ENCODE results near the gene FGF7. TPM values are rescaled to one million over a fixed set of nuclear protein-coding genes. Genes with fewer than 3 reads are reported as not detected.

Gene FGF7
- total RNA-seq, 1 donor from 2014 or later, result 0.43 TPM

DNA sequence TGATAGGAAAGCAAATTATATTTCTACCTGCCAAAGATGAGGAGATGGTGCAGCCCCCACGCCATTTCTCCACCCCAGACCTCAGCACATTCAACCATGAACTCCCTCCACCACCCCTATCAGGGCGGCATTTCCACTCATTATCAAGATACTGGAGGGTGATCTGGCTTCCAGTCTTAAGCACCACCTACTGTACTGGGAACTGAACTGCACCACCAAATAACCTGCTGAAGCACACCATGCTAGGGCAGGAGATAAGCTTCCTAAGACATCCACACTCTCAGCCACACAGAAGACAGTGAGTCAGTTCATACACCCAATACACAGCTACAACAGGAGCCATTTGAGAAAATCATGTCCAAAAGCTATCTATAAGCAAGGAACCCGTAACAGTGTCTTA, 98.8 kb downstream of the FGF7 start:
- no peak overlapping the region for H3K9ac ChIP-seq (ENCODE audit: low read length)
- H3K36me3 ChIP-seq (ENCODE audit: insufficient read depth, low read length), result no peaks in the 10 kb centered on the region
- no peak overlapping the region for H3K4me3 Mint-ChIP-seq (ENCODE audit: unreplicated experiment)
- H2AFZ ChIP-seq (ENCODE audit: low read depth, low read length), result no peak overlapping the region
- peaks cover 17% of the 10 kb centered on the region for H3K9me3 Mint-ChIP-seq (ENCODE audit: unreplicated experiment)
- no peaks in the 10 kb centered on the region for H4K20me1 ChIP-seq (ENCODE audit: insufficient read depth, low read length)
- no peaks in the 10 kb centered on the region for H3K9me3 ChIP-seq (ENCODE audit: insufficient read depth, low read depth, low read length)
- no peak overlapping the region for H3K27ac Mint-ChIP-seq (ENCODE audit: unreplicated experiment)
- TF ChIP-seq, protein P1, sequence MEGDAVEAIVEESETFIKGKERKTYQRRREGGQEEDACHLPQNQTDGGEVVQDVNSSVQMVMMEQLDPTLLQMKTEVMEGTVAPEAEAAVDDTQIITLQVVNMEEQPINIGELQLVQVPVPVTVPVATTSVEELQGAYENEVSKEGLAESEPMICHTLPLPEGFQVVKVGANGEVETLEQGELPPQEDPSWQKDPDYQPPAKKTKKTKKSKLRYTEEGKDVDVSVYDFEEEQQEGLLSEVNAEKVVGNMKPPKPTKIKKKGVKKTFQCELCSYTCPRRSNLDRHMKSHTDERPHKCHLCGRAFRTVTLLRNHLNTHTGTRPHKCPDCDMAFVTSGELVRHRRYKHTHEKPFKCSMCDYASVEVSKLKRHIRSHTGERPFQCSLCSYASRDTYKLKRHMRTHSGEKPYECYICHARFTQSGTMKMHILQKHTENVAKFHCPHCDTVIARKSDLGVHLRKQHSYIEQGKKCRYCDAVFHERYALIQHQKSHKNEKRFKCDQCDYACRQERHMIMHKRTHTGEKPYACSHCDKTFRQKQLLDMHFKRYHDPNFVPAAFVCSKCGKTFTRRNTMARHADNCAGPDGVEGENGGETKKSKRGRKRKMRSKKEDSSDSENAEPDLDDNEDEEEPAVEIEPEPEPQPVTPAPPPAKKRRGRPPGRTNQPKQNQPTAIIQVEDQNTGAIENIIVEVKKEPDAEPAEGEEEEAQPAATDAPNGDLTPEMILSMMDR (IDR thresholded peaks at IDR 0.05; ENCODE audit: insufficient read depth, low read depth, low read length), result no peak
- TF ChIP-seq EZH2 (IDR thresholded peaks at IDR 0.05; ENCODE audit: insufficient read depth, low read length), result no peak
- no peak overlapping the region for H3K27ac ChIP-seq (ENCODE audit: low read depth, low read length)
- H3K79me2 ChIP-seq (ENCODE audit: insufficient read depth, low read length), result no peaks in the 10 kb centered on the region
- no peak overlapping the region for H3K4me3 ChIP-seq (ENCODE audit: insufficient read depth, low read depth, low read length)
- DNase-seq (ENCODE audit: low read depth), result no peak
- no peak for FAIRE-seq
- no peaks in the 10 kb centered on the region for H3K27me3 ChIP-seq (ENCODE audit: insufficient read depth, low read length)
- no peaks in the 10 kb centered on the region for H3K36me3 Mint-ChIP-seq (ENCODE audit: low read depth, unreplicated experiment)
- no peaks in the 10 kb centered on the region for H3K4me1 ChIP-seq (ENCODE audit: insufficient read depth, low read length)
- H3K4me1 Mint-ChIP-seq (ENCODE audit: low read depth, unreplicated experiment), result no peaks in the 10 kb centered on the region
- no peak overlapping the region for H3K4me2 ChIP-seq (ENCODE audit: low read length)
- no peaks in the 10 kb centered on the region for H3K27me3 Mint-ChIP-seq (ENCODE audit: low read depth, unreplicated experiment)

DNA sequence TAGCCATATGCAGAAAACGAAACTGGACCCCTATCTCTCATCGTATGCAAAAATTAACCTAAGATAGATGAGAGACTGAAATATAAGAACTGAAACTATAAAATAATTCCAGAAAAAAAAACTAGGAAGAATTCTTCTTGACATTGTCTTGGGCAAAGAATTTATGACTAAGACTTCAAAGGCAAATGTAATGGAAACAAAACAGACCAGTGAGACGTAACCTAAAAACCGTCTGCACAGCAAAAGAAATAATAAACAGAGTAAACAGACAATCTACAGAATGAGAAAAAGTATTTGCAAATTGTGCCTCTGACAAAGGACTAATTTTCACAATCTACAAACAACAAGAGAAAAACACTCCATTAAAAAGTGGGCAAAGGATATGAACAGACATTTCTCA, 105.2 kb downstream of the FGF7 start:
- H3K9me3 Mint-ChIP-seq (ENCODE audit: unreplicated experiment), result peaks cover 8% of the 10 kb centered on the region
- H3K4me1 Mint-ChIP-seq (ENCODE audit: low read depth, unreplicated experiment), result no peaks in the 10 kb centered on the region
- Histone ChIP-seq H3K27ac (ENCODE audit: low read depth, low read length) (no peak overlapping the region), H3K9me3 (ENCODE audit: insufficient read depth, low read depth, low read length) (no peaks in the 10 kb centered on the region), H3K4me2 (ENCODE audit: low read length) (no peak overlapping the region), H3K9ac (ENCODE audit: low read length) (no peak overlapping the region), H3K27me3 (ENCODE audit: insufficient read depth, low read length) (no peaks in the 10 kb centered on the region), H4K20me1 (ENCODE audit: insufficient read depth, low read length) (no peaks in the 10 kb centered on the region), H3K36me3 (ENCODE audit: insufficient read depth, low read length) (no peaks in the 10 kb centered on the region), H2AFZ (ENCODE audit: low read depth, low read length) (no peak overlapping the region), H3K4me3 (ENCODE audit: insufficient read depth, low read depth, low read length) (no peak overlapping the region), H3K79me2 (ENCODE audit: insufficient read depth, low read length) (no peaks in the 10 kb centered on the region), H3K4me1 (ENCODE audit: insufficient read depth, low read length) (no peaks in the 10 kb centered on the region)
- no peaks in the 10 kb centered on the region for H3K36me3 Mint-ChIP-seq (ENCODE audit: low read depth, unreplicated experiment)
- no peaks in the 10 kb centered on the region for H3K27me3 Mint-ChIP-seq (ENCODE audit: low read depth, unreplicated experiment)
- FAIRE-seq (no peak), DNase-seq (ENCODE audit: low read depth) (no peak)
- no peak overlapping the region for H3K27ac Mint-ChIP-seq (ENCODE audit: unreplicated experiment)
- no peak for TF ChIP-seq EZH2 (IDR thresholded peaks at IDR 0.05; ENCODE audit: insufficient read depth, low read length)
- TF ChIP-seq, protein P1 (IDR thresholded peaks at IDR 0.05; ENCODE audit: insufficient read depth, low read depth, low read length), result no peak
- H3K4me3 Mint-ChIP-seq (ENCODE audit: unreplicated experiment), result no peak overlapping the region

DNA sequence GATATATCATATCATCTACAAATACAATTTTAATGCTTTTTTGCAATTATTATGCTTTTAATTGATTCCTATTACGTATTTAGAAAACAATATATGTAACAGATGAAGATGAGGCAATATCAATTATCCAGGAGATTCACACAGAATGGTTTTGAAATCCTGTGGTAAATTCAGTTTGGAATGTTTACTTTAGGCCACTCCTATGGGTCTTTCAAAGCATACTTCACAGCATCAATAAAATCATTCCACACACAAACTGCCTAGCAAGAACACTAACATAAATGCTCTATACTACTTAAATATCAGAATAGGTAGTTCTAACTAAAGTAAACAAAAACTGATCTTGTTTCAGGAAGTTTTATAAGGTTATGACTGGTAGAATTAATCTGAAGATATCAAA, 107.0 kb downstream of the FGF7 start:
- Mint-ChIP-seq H3K4me3 (ENCODE audit: unreplicated experiment) (no peak overlapping the region), H3K27ac (ENCODE audit: unreplicated experiment) (no peak overlapping the region), H3K9me3 (ENCODE audit: unreplicated experiment) (peaks cover 3% of the 10 kb centered on the region), H3K27me3 (ENCODE audit: low read depth, unreplicated experiment) (no peaks in the 10 kb centered on the region), H3K4me1 (ENCODE audit: low read depth, unreplicated experiment) (no peaks in the 10 kb centered on the region), H3K36me3 (ENCODE audit: low read depth, unreplicated experiment) (no peaks in the 10 kb centered on the region)
- no peak for FAIRE-seq
- Histone ChIP-seq H3K9me3 (ENCODE audit: insufficient read depth, low read depth, low read length) (no peaks in the 10 kb centered on the region), H3K36me3 (ENCODE audit: insufficient read depth, low read length) (no peaks in the 10 kb centered on the region), H3K4me2 (ENCODE audit: low read length) (no peak overlapping the region), H3K4me1 (ENCODE audit: insufficient read depth, low read length) (no peaks in the 10 kb centered on the region), H3K9ac (ENCODE audit: low read length) (no peak overlapping the region), H4K20me1 (ENCODE audit: insufficient read depth, low read length) (no peaks in the 10 kb centered on the region), H3K27me3 (ENCODE audit: insufficient read depth, low read length) (no peaks in the 10 kb centered on the region), H2AFZ (ENCODE audit: low read depth, low read length) (no peak overlapping the region), H3K79me2 (ENCODE audit: insufficient read depth, low read length) (no peaks in the 10 kb centered on the region), H3K4me3 (ENCODE audit: insufficient read depth, low read depth, low read length) (no peak overlapping the region), H3K27ac (ENCODE audit: low read depth, low read length) (no peak overlapping the region)
- DNase-seq (ENCODE audit: low read depth), result no peak
- TF ChIP-seq, protein P1 (IDR thresholded peaks at IDR 0.05; ENCODE audit: insufficient read depth, low read depth, low read length), result no peak
- no peak for TF ChIP-seq EZH2 (IDR thresholded peaks at IDR 0.05; ENCODE audit: insufficient read depth, low read length)

Other genes starting within 250 kb of the FGF7 start
- gene FAM227B, start 197.6 kb downstream of the FGF7 start, total RNA-seq, result 4.0 and 5.7 TPM in 2 replicates
- gene DTWD1, start 197.8 kb downstream of the FGF7 start, total RNA-seq, result 21.1 and 21.9 TPM in 2 replicates

Data from astrocyte (in vitro differentiated cells and primary cell).